ENCODE results near the gene MAL.

- no peak for TF ChIP-seq POLR2AphosphoS5 (IDR thresholded peaks at IDR 0.05; ENCODE audit: low read depth, low read length)
- no peak for TF ChIP-seq TAF1 (IDR thresholded peaks at IDR 0.05; ENCODE audit: borderline replicate concordance, insufficient read depth, low read length)
- no peak for TF ChIP-seq SIN3A (IDR thresholded peaks at IDR 0.05; ENCODE audit: borderline replicate concordance, insufficient read depth, low read length)
- TF ChIP-seq, protein P1, sequence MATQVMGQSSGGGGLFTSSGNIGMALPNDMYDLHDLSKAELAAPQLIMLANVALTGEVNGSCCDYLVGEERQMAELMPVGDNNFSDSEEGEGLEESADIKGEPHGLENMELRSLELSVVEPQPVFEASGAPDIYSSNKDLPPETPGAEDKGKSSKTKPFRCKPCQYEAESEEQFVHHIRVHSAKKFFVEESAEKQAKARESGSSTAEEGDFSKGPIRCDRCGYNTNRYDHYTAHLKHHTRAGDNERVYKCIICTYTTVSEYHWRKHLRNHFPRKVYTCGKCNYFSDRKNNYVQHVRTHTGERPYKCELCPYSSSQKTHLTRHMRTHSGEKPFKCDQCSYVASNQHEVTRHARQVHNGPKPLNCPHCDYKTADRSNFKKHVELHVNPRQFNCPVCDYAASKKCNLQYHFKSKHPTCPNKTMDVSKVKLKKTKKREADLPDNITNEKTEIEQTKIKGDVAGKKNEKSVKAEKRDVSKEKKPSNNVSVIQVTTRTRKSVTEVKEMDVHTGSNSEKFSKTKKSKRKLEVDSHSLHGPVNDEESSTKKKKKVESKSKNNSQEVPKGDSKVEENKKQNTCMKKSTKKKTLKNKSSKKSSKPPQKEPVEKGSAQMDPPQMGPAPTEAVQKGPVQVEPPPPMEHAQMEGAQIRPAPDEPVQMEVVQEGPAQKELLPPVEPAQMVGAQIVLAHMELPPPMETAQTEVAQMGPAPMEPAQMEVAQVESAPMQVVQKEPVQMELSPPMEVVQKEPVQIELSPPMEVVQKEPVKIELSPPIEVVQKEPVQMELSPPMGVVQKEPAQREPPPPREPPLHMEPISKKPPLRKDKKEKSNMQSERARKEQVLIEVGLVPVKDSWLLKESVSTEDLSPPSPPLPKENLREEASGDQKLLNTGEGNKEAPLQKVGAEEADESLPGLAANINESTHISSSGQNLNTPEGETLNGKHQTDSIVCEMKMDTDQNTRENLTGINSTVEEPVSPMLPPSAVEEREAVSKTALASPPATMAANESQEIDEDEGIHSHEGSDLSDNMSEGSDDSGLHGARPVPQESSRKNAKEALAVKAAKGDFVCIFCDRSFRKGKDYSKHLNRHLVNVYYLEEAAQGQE (IDR thresholded peaks at IDR 0.05; ENCODE audit: insufficient read depth in 1 of 2, low read depth in 2 of 2, low read length in 2 of 2), result no peak
Measured at GRCh38 chr2:94985636-94986035, 39.9 kb upstream of the MAL start.
